ENCODE data around the gene HLX. TPM values are rescaled to one million over a fixed set of nuclear protein-coding genes. Genes with fewer than 3 reads are reported as not detected.

The HLX gene
- total and polyA plus RNA-seq, 2 of the 13 experiments (the other 11 are each of a cell fraction or from before 2014, with no cell fraction given) = 0.30 to 0.35 TPM

- TF ChIP-seq AHDC1 (CRISPR knock-in tag; IDR thresholded peaks at IDR 0.05; ENCODE audit: borderline replicate concordance) (peak; percentile 79; the same call in 1 of the 2 replicates), HNRNPL (IDR thresholded peaks at IDR 0.05; ENCODE audit: low read depth, low read length) (no peak), ARID5B (CRISPR knock-in tag; IDR thresholded peaks at IDR 0.05) (peak; percentile 47; the same call in 1 of the 2 replicates), HNRNPUL1 (IDR thresholded peaks at IDR 0.05; ENCODE audit: low read depth, low read length) (no peak), PAXIP1 (CRISPR knock-in tag; conservative IDR thresholded peaks at IDR 0.05) (peak; percentile 69), DNMT1 (CRISPR knock-in tag; IDR thresholded peaks at IDR 0.05) (no peak), HNF4A (CRISPR knock-in tag; IDR thresholded peaks at IDR 0.05) (peak; percentile 89)
Observed at GRCh38 chr1:220920967-220921366, 41.7 kb downstream of the HLX start (continued).

Measured in HepG2 (cell line).